ENCODE measurements around the gene SPRY4. TPM values are rescaled to one million over a fixed set of nuclear protein-coding genes. Genes with fewer than 3 reads are reported as not detected.

The SPRY4 gene
- total RNA-seq, 1 donor from 2014 or later, result 23.4 TPM

- Histone ChIP-seq H3K9me3 (ENCODE audit: insufficient read depth, low read depth, low read length) (peaks cover 17% of the 10 kb centered on the region), H3K27me3 (ENCODE audit: insufficient read depth, low read length) (no peaks in the 10 kb centered on the region), H3K79me2 (ENCODE audit: insufficient read depth, low read length) (no peaks in the 10 kb centered on the region), H3K27ac (ENCODE audit: low read depth, low read length) (no peak overlapping the region), H3K9ac (ENCODE audit: low read length) (no peak overlapping the region), H4K20me1 (ENCODE audit: insufficient read depth, low read length) (no peaks in the 10 kb centered on the region), H2AFZ (ENCODE audit: low read depth, low read length) (no peak overlapping the region), H3K4me1 (ENCODE audit: insufficient read depth, low read length) (peaks cover 14% of the 10 kb centered on the region), H3K4me2 (ENCODE audit: low read length) (no peak overlapping the region), H3K36me3 (ENCODE audit: insufficient read depth, low read length) (no peaks in the 10 kb centered on the region), H3K4me3 (ENCODE audit: insufficient read depth, low read depth, low read length) (no peak overlapping the region)
- H3K27ac Mint-ChIP-seq (ENCODE audit: unreplicated experiment), result no peak overlapping the region
- peaks cover 23% of the 10 kb centered on the region for H3K9me3 Mint-ChIP-seq (ENCODE audit: unreplicated experiment)
- H3K27me3 Mint-ChIP-seq (ENCODE audit: low read depth, unreplicated experiment), result no peaks in the 10 kb centered on the region
- H3K4me3 Mint-ChIP-seq (ENCODE audit: unreplicated experiment), result no peak overlapping the region
- H3K36me3 Mint-ChIP-seq (ENCODE audit: low read depth, unreplicated experiment), result peaks cover 23% of the 10 kb centered on the region
- H3K4me1 Mint-ChIP-seq (ENCODE audit: low read depth, unreplicated experiment), result peaks cover 7% of the 10 kb centered on the region
- TF ChIP-seq EZH2 (IDR thresholded peaks at IDR 0.05; ENCODE audit: insufficient read depth, low read length) (no peak), CTCF (IDR thresholded peaks at IDR 0.05; ENCODE audit: insufficient read depth, low read depth, low read length) (no peak)
- no peak for DNase-seq (ENCODE audit: low read depth)
- no peak for FAIRE-seq
Observed at GRCh38 chr5:142343531-142343930, 18.7 kb upstream of the SPRY4 start.

- Histone ChIP-seq H2AFZ (ENCODE audit: low read depth, low read length) (peak overlapping the region; percentile 60), H3K4me3 (ENCODE audit: insufficient read depth, low read depth, low read length) (no peak overlapping the region), H3K9ac (ENCODE audit: low read length) (peak overlapping the region; percentile 63), H3K27ac (ENCODE audit: low read depth, low read length) (peak overlapping the region; percentile 88), H3K27me3 (ENCODE audit: insufficient read depth, low read length) (no peaks in the 10 kb centered on the region), H3K4me2 (ENCODE audit: low read length) (peak overlapping the region; percentile 64), H3K36me3 (ENCODE audit: insufficient read depth, low read length) (no peaks in the 10 kb centered on the region), H3K9me3 (ENCODE audit: insufficient read depth, low read depth, low read length) (peaks cover 17% of the 10 kb centered on the region), H4K20me1 (ENCODE audit: insufficient read depth, low read length) (no peaks in the 10 kb centered on the region), H3K4me1 (ENCODE audit: insufficient read depth, low read length) (peaks cover 14% of the 10 kb centered on the region), H3K79me2 (ENCODE audit: insufficient read depth, low read length) (no peaks in the 10 kb centered on the region)
- H3K27ac Mint-ChIP-seq (ENCODE audit: unreplicated experiment), result no peak overlapping the region
- H3K9me3 Mint-ChIP-seq (ENCODE audit: unreplicated experiment), result peaks cover 23% of the 10 kb centered on the region
- peaks cover 7% of the 10 kb centered on the region for H3K4me1 Mint-ChIP-seq (ENCODE audit: low read depth, unreplicated experiment)
- peak; percentile 83 for DNase-seq (ENCODE audit: low read depth)
- no peaks in the 10 kb centered on the region for H3K27me3 Mint-ChIP-seq (ENCODE audit: low read depth, unreplicated experiment)
- no peak for FAIRE-seq
- peaks cover 20% of the 10 kb centered on the region for H3K36me3 Mint-ChIP-seq (ENCODE audit: low read depth, unreplicated experiment)
- no peak overlapping the region for H3K4me3 Mint-ChIP-seq (ENCODE audit: unreplicated experiment)
- no peak for TF ChIP-seq CTCF (IDR thresholded peaks at IDR 0.05; ENCODE audit: insufficient read depth, low read depth, low read length)
- no peak for TF ChIP-seq EZH2 (IDR thresholded peaks at IDR 0.05; ENCODE audit: insufficient read depth, low read length)
Observed at GRCh38 chr5:142342128-142342981, 17.5 kb upstream of the SPRY4 start.

GRCh38 chr5:142339781-142340180, 15.0 kb upstream of the SPRY4 start:
- Mint-ChIP-seq H3K27ac (ENCODE audit: unreplicated experiment) (no peak overlapping the region), H3K9me3 (ENCODE audit: unreplicated experiment) (peaks cover 13% of the 10 kb centered on the region), H3K4me1 (ENCODE audit: low read depth, unreplicated experiment) (peaks cover 7% of the 10 kb centered on the region), H3K27me3 (ENCODE audit: low read depth, unreplicated experiment) (no peaks in the 10 kb centered on the region), H3K4me3 (ENCODE audit: unreplicated experiment) (no peak overlapping the region), H3K36me3 (ENCODE audit: low read depth, unreplicated experiment) (peaks cover 10% of the 10 kb centered on the region)
- no peaks in the 10 kb centered on the region for H3K36me3 ChIP-seq (ENCODE audit: insufficient read depth, low read length)
- no peaks in the 10 kb centered on the region for H3K79me2 ChIP-seq (ENCODE audit: insufficient read depth, low read length)
- no peak for FAIRE-seq
- H3K4me2 ChIP-seq (ENCODE audit: low read length), result no peak overlapping the region
- no peaks in the 10 kb centered on the region for H4K20me1 ChIP-seq (ENCODE audit: insufficient read depth, low read length)
- no peak overlapping the region for H2AFZ ChIP-seq (ENCODE audit: low read depth, low read length)
- peaks cover 14% of the 10 kb centered on the region for H3K4me1 ChIP-seq (ENCODE audit: insufficient read depth, low read length)
- no peak overlapping the region for H3K4me3 ChIP-seq (ENCODE audit: insufficient read depth, low read depth, low read length)
- no peaks in the 10 kb centered on the region for H3K27me3 ChIP-seq (ENCODE audit: insufficient read depth, low read length)
- no peak overlapping the region for H3K27ac ChIP-seq (ENCODE audit: low read depth, low read length)
- no peak overlapping the region for H3K9ac ChIP-seq (ENCODE audit: low read length)
- TF ChIP-seq CTCF (IDR thresholded peaks at IDR 0.05; ENCODE audit: insufficient read depth, low read depth, low read length) (no peak), EZH2 (IDR thresholded peaks at IDR 0.05; ENCODE audit: insufficient read depth, low read length) (no peak)
- DNase-seq (ENCODE audit: low read depth), result no peak
- peaks cover 9% of the 10 kb centered on the region for H3K9me3 ChIP-seq (ENCODE audit: insufficient read depth, low read depth, low read length)

Measured in astrocyte (in vitro differentiated cells and primary cell).